ENCODE results near the gene TMEM179. TPM values are rescaled to one million over a fixed set of nuclear protein-coding genes. Genes with fewer than 3 reads are reported as not detected.

Gene TMEM179
- total and polyA plus RNA-seq, 10 of the 15 experiments (the other 5 are each of a cell fraction or from before 2014, with no cell fraction given), result not detected

- H3K79me2 ChIP-seq (ENCODE audit: control insufficient read depth, insufficient read depth, low read length), result no peaks in the 10 kb centered on the region
- no peaks in the 10 kb centered on the region for H3K4me1 ChIP-seq (ENCODE audit: control insufficient read depth, insufficient read depth, low read length)
- no peak overlapping the region for H3K4me3 ChIP-seq
- SMC1A ChIA-PET (ENCODE audit: uncharacterized antibody, unreplicated experiment), result no interaction called here
- no peak for DNase-seq (ENCODE audit: low read depth, low spot score)
- H3K9me3 ChIP-seq (replicated peaks; ENCODE audit: control insufficient read depth, insufficient read depth, low read length), result no peaks in the 10 kb centered on the region
- no peak overlapping the region for H2AFZ ChIP-seq (ENCODE audit: control insufficient read depth, low read depth, low read length)
- FAIRE-seq, result no peak
- H3K4me2 ChIP-seq (ENCODE audit: control insufficient read depth, insufficient read depth), result no peak overlapping the region
- no peaks in the 10 kb centered on the region for H4K20me1 ChIP-seq (ENCODE audit: control insufficient read depth, insufficient read depth)
- in situ Hi-C loops (cut with MboI), result no loop called here
- RAD21 ChIA-PET (ENCODE audit: unreplicated experiment), result no interaction called here
- 40% methylated on average over 29 of the region's 31 CpGs for WGBS (ENCODE audit: insufficient coverage, insufficient replicate concordance, low lambda C conversion rate, missing lambda C conversion rate)
- intact Hi-C loops (cut with micrococcal nuclease; ENCODE audit: unreplicated experiment), result no loop called here
- no peak for ATAC-seq
- POLR2A ChIA-PET, result no interaction called here
- no peaks in the 10 kb centered on the region for H3K36me3 ChIP-seq (ENCODE audit: control insufficient read depth in 2 of 2, insufficient read depth in 2 of 2, low read length in 1 of 2)
- no peak overlapping the region for H3K27ac ChIP-seq (ENCODE audit: control insufficient read depth, insufficient read depth)
- CTCF ChIA-PET, result no interaction called here
- H3K9ac ChIP-seq (ENCODE audit: control insufficient read depth, insufficient read depth, low read length), result no peak overlapping the region
- BruUV-seq (replicated peaks), result no TSS peak
- TF ChIP-seq BCL3 (IDR thresholded peaks at IDR 0.05; ENCODE audit: borderline replicate concordance, insufficient read depth, low read depth, low read length, poor library complexity, severe bottlenecking) (no peak), SP1 (IDR thresholded peaks at IDR 0.05; ENCODE audit: low read depth, low read length) (no peak), KDM1A (IDR thresholded peaks at IDR 0.05; ENCODE audit: borderline replicate concordance) (no peak), MYB (IDR thresholded peaks at IDR 0.05; ENCODE audit: borderline replicate concordance, low read depth, low read length) (no peak), RELB (IDR thresholded peaks at IDR 0.05; ENCODE audit: low read depth) (no peak), HDAC2 (IDR thresholded peaks at IDR 0.05) (no peak), MTA2 (IDR thresholded peaks at IDR 0.05; ENCODE audit: low read depth) (no peak), CREB1 (IDR thresholded peaks at IDR 0.05; ENCODE audit: low read depth) (no peak), PRDM15 (CRISPR knock-in tag; IDR thresholded peaks at IDR 0.05) (no peak), RUNX3 (IDR thresholded peaks at IDR 0.05; ENCODE audit: low read length) (no peak), CHD2 (IDR thresholded peaks at IDR 0.05; ENCODE audit: borderline replicate concordance, low read depth, low read length) (no peak), MXI1 (IDR thresholded peaks at IDR 0.05; ENCODE audit: low read depth, low read length) (no peak)
- no peaks in the 10 kb centered on the region; a peak in 1 of 4 replicates for H3K27me3 ChIP-seq (replicated peaks in 1 of 2; ENCODE audit: control insufficient read depth in 2 of 2, insufficient read depth in 2 of 2, low read length in 1 of 2)
Measured at GRCh38 chr14:104574978-104575583, 29.5 kb downstream of the TMEM179 start.
